ENCODE data around the gene TAS2R43. TPM values are rescaled to one million over a fixed set of nuclear protein-coding genes. Genes with fewer than 3 reads are reported as not detected.
"Not testable (repeated sequence)": the region's sequence is repeated elsewhere in the genome, so short reads cannot be mapped to it uniquely, and the experiment has no call there.

The TAS2R43 gene
- total RNA-seq, 2 donors from 2014 or later, result 0.82 TPM; not detected in 1

GRCh38 chr12:11130999-11131398, 38.9 kb upstream of the TAS2R43 start:
- no peak overlapping the region for H3K4me3 ChIP-seq
- no peak for TF ChIP-seq CTCF (IDR thresholded peaks at IDR 0.05)
- no peaks in the 10 kb centered on the region for H3K9me3 ChIP-seq
- no peaks in the 10 kb centered on the region for H3K36me3 ChIP-seq
- no peaks in the 10 kb centered on the region for H3K27me3 ChIP-seq
- no peaks in the 10 kb centered on the region for H3K4me1 ChIP-seq
- no peak overlapping the region for H3K9ac ChIP-seq (ENCODE audit: low read depth in 2 of 2, low read length in 2 of 2)
- intact Hi-C loops (cut with DNase I), result no loop called here
- DNase-seq, result no peak
- no peak overlapping the region for H3K27ac ChIP-seq

GRCh38 chr12:11130382-11130781, 38.3 kb upstream of the TAS2R43 start:
- no peak for TF ChIP-seq CTCF (IDR thresholded peaks at IDR 0.05)
- no peaks in the 10 kb centered on the region for H3K27me3 ChIP-seq
- no peak overlapping the region for H3K9ac ChIP-seq (ENCODE audit: low read depth in 2 of 2, low read length in 2 of 2)
- H3K4me3 ChIP-seq, result no peak overlapping the region
- no peak for DNase-seq
- no peaks in the 10 kb centered on the region for H3K4me1 ChIP-seq
- intact Hi-C loops (cut with DNase I), result no loop called here
- H3K27ac ChIP-seq, result no peak overlapping the region
- H3K9me3 ChIP-seq, result no peaks in the 10 kb centered on the region
- H3K36me3 ChIP-seq, result no peaks in the 10 kb centered on the region

GRCh38 chr12:11114130-11114529, 22.0 kb upstream of the TAS2R43 start:
- intact Hi-C loops (cut with DNase I); DNase-seq; H3K27me3 ChIP-seq; H3K4me1 ChIP-seq; H3K9ac ChIP-seq (ENCODE audit: low read depth in 2 of 2, low read length in 2 of 2); H3K9me3 ChIP-seq; H3K36me3 ChIP-seq; H3K4me3 ChIP-seq; H3K27ac ChIP-seq: not testable (repeated sequence)

GRCh38 chr12:11111213-11111612, 19.1 kb upstream of the TAS2R43 start:
- H3K27ac ChIP-seq; H3K9ac ChIP-seq (ENCODE audit: low read depth in 2 of 2, low read length in 2 of 2); H3K36me3 ChIP-seq; DNase-seq; H3K9me3 ChIP-seq; H3K4me3 ChIP-seq; intact Hi-C loops (cut with DNase I); H3K27me3 ChIP-seq; H3K4me1 ChIP-seq: not testable (repeated sequence)

- Histone ChIP-seq H3K9ac (ENCODE audit: low read depth in 2 of 2, low read length in 2 of 2) (no peak overlapping the region), H3K36me3 (no peaks in the 10 kb centered on the region), H3K4me3 (no peak overlapping the region), H3K9me3 (no peaks in the 10 kb centered on the region), H3K4me1 (no peaks in the 10 kb centered on the region), H3K27ac (no peak overlapping the region), H3K27me3 (no peaks in the 10 kb centered on the region)
- no peak for TF ChIP-seq CTCF (IDR thresholded peaks at IDR 0.05)
- no peak for DNase-seq
- intact Hi-C loops (cut with DNase I), result no loop called here
Measured at GRCh38 chr12:11108862-11109261, 16.7 kb upstream of the TAS2R43 start.

GRCh38 chr12:11107719-11108118, 15.6 kb upstream of the TAS2R43 start:
- DNase-seq, result no peak
- intact Hi-C loops (cut with DNase I), result no loop called here
- TF ChIP-seq CTCF (IDR thresholded peaks at IDR 0.05), result no peak
- Histone ChIP-seq H3K9ac (ENCODE audit: low read depth in 2 of 2, low read length in 2 of 2) (no peak overlapping the region), H3K9me3 (no peaks in the 10 kb centered on the region), H3K36me3 (no peaks in the 10 kb centered on the region), H3K27me3 (no peaks in the 10 kb centered on the region), H3K4me1 (no peaks in the 10 kb centered on the region), H3K4me3 (no peak overlapping the region), H3K27ac (no peak overlapping the region)

GRCh38 chr12:11106288-11106687, 14.2 kb upstream of the TAS2R43 start:
- Histone ChIP-seq H3K9ac (ENCODE audit: low read depth in 2 of 2, low read length in 2 of 2) (no peak overlapping the region), H3K36me3 (no peaks in the 10 kb centered on the region), H3K27ac (no peak overlapping the region), H3K4me1 (no peaks in the 10 kb centered on the region), H3K4me3 (no peak overlapping the region), H3K9me3 (no peaks in the 10 kb centered on the region), H3K27me3 (no peaks in the 10 kb centered on the region)
- TF ChIP-seq CTCF (IDR thresholded peaks at IDR 0.05), result no peak
- no peak for DNase-seq
- intact Hi-C loops (cut with DNase I), result no loop called here

Measured in colonic mucosa (tissue), 4 donors.